ENCODE results near the gene PPP2R3A. TPM values are rescaled to one million over a fixed set of nuclear protein-coding genes. Genes with fewer than 3 reads are reported as not detected.
"Not testable (repeated sequence)": the region's sequence is repeated elsewhere in the genome, so short reads cannot be mapped to it uniquely, and the experiment has no call there.

Gene PPP2R3A
- total RNA-seq, 2 donors from 2014 or later: 0.11 to 0.24 TPM

- not testable (repeated sequence) for H3K36me3 Mint-ChIP-seq; H3K27me3 Mint-ChIP-seq; H3K4me3 Mint-ChIP-seq; H3K9me3 Mint-ChIP-seq; ATAC-seq; DNase-seq (ENCODE audit: low spot score)
- peaks cover 37 to 47% of the 10 kb centered on the region in 2 donors for H3K4me1 Mint-ChIP-seq (ENCODE audit: low read depth in 2 of 2)
- H3K27ac Mint-ChIP-seq: peak overlapping the region in 1 of 2 donors; percentile 63
Observed at GRCh38 chr3:136144397-136144796, 178.9 kb downstream of the PPP2R3A start.

- H3K27ac Mint-ChIP-seq: peak overlapping the region; percentile 63 to 95
Observed at GRCh38 chr3:136146981-136147729, 181.6 kb downstream of the PPP2R3A start.

GRCh38 chr3:136149667-136150066 lies 184.1 kb downstream of the PPP2R3A start:
- ATAC-seq: peak; percentile 75 to 87
- peak overlapping the region; percentile 82 for H3K4me3 Mint-ChIP-seq
- H3K27ac Mint-ChIP-seq: peak overlapping the region; percentile 86 to 95
- H3K9me3 Mint-ChIP-seq: no peaks in the 10 kb centered on the region
- H3K27me3 Mint-ChIP-seq: no peaks in the 10 kb centered on the region
- no peak for DNase-seq (ENCODE audit: low spot score)
- H3K36me3 Mint-ChIP-seq: peaks cover 22% of the 10 kb centered on the region
- peaks cover 57 to 70% of the 10 kb centered on the region in 2 donors for H3K4me1 Mint-ChIP-seq (ENCODE audit: low read depth in 2 of 2)

More at GRCh38 chr3:136146981-136147729, 181.6 kb downstream of the PPP2R3A start:
- peaks cover 46 to 59% of the 10 kb centered on the region in 2 donors for H3K4me1 Mint-ChIP-seq (ENCODE audit: low read depth in 2 of 2)
- H3K36me3 Mint-ChIP-seq: peaks cover 18% of the 10 kb centered on the region
- DNase-seq (ENCODE audit: low spot score) (no peak), ATAC-seq (no peak)
- no peaks in the 10 kb centered on the region for H3K27me3 Mint-ChIP-seq
- H3K9me3 Mint-ChIP-seq: no peaks in the 10 kb centered on the region
- H3K4me3 Mint-ChIP-seq: no peak overlapping the region

- ATAC-seq (no peak), DNase-seq (ENCODE audit: low spot score) (no peak)
- Mint-ChIP-seq H3K36me3 (peaks cover 22% of the 10 kb centered on the region), H3K4me1 (ENCODE audit: low read depth in 2 of 2) (peaks cover 60 to 75% of the 10 kb centered on the region in 2 donors), H3K27ac (peak overlapping the region; percentile 86 to 95), H3K9me3 (no peaks in the 10 kb centered on the region), H3K4me3 (peak overlapping the region; percentile 82), H3K27me3 (no peaks in the 10 kb centered on the region)
Observed at GRCh38 chr3:136151219-136151618, 185.7 kb downstream of the PPP2R3A start.

GRCh38 chr3:136152176-136152843 lies 186.8 kb downstream of the PPP2R3A start:
- no peaks in the 10 kb centered on the region for H3K9me3 Mint-ChIP-seq
- H3K4me3 Mint-ChIP-seq: peak overlapping the region; percentile 82
- H3K27ac Mint-ChIP-seq: peak overlapping the region; percentile 86 to 95
- DNase-seq (ENCODE audit: low spot score): no peak
- peak in 1 of 2 donors; percentile 38 for ATAC-seq
- peaks cover 63 to 77% of the 10 kb centered on the region in 2 donors for H3K4me1 Mint-ChIP-seq (ENCODE audit: low read depth in 2 of 2)
- H3K27me3 Mint-ChIP-seq: no peaks in the 10 kb centered on the region
- peaks cover 22% of the 10 kb centered on the region for H3K36me3 Mint-ChIP-seq

GRCh38 chr3:136152963-136153362 lies 187.4 kb downstream of the PPP2R3A start:
- peaks cover 22% of the 10 kb centered on the region for H3K36me3 Mint-ChIP-seq
- H3K27me3 Mint-ChIP-seq: no peaks in the 10 kb centered on the region
- H3K4me3 Mint-ChIP-seq: peak overlapping the region; percentile 82
- H3K9me3 Mint-ChIP-seq: no peaks in the 10 kb centered on the region
- peak overlapping the region; percentile 86 to 95 for H3K27ac Mint-ChIP-seq
- peaks cover 61 to 78% of the 10 kb centered on the region in 2 donors for H3K4me1 Mint-ChIP-seq (ENCODE audit: low read depth in 2 of 2)
- ATAC-seq: peak in 1 of 2 donors; percentile 46
- DNase-seq (ENCODE audit: low spot score): no peak

- Mint-ChIP-seq H3K4me1 (ENCODE audit: low read depth in 2 of 2) (peaks cover 53 to 61% of the 10 kb centered on the region in 2 donors), H3K36me3 (peaks cover 4% of the 10 kb centered on the region), H3K4me3 (no peak overlapping the region), H3K9me3 (no peaks in the 10 kb centered on the region), H3K27ac (peak overlapping the region in 1 of 2 donors; percentile 19), H3K27me3 (no peaks in the 10 kb centered on the region)
- ATAC-seq (no peak), DNase-seq (ENCODE audit: low spot score) (no peak)
Observed at GRCh38 chr3:136161516-136161915, 196.0 kb downstream of the PPP2R3A start.

- H3K27ac Mint-ChIP-seq: peak overlapping the region in 1 of 2 donors; percentile 56
- no peak overlapping the region for H3K4me3 Mint-ChIP-seq
- H3K4me1 Mint-ChIP-seq (ENCODE audit: low read depth in 2 of 2): peaks cover 52 to 66% of the 10 kb centered on the region in 2 donors
- no peak for ATAC-seq
- H3K27me3 Mint-ChIP-seq: no peaks in the 10 kb centered on the region
- no peak for DNase-seq (ENCODE audit: low spot score)
- H3K36me3 Mint-ChIP-seq: peaks cover 4% of the 10 kb centered on the region
- H3K9me3 Mint-ChIP-seq: no peaks in the 10 kb centered on the region
Observed at GRCh38 chr3:136162322-136162721, 196.8 kb downstream of the PPP2R3A start.

GRCh38 chr3:136163607-136164006 lies 198.1 kb downstream of the PPP2R3A start:
- ATAC-seq; H3K27me3 Mint-ChIP-seq; H3K9me3 Mint-ChIP-seq; H3K36me3 Mint-ChIP-seq; DNase-seq (ENCODE audit: low spot score): not testable (repeated sequence)
- H3K4me1 Mint-ChIP-seq (ENCODE audit: low read depth in 2 of 2): peaks cover 55 to 66% of the 10 kb centered on the region in 2 donors
- peak overlapping the region; percentile 15 to 38 for H3K27ac Mint-ChIP-seq
- peak overlapping the region; percentile 12 for H3K4me3 Mint-ChIP-seq

- H3K4me3 Mint-ChIP-seq: no peak overlapping the region
- H3K36me3 Mint-ChIP-seq: no peaks in the 10 kb centered on the region
- H3K27me3 Mint-ChIP-seq: no peaks in the 10 kb centered on the region
- H3K4me1 Mint-ChIP-seq (ENCODE audit: low read depth in 2 of 2): peaks cover 49 to 58% of the 10 kb centered on the region in 2 donors
- peak overlapping the region in 1 of 2 donors; percentile 66 for H3K27ac Mint-ChIP-seq
- DNase-seq (ENCODE audit: low spot score): no peak
- no peaks in the 10 kb centered on the region for H3K9me3 Mint-ChIP-seq
- no peak for ATAC-seq
Observed at GRCh38 chr3:136166507-136166906, 201.0 kb downstream of the PPP2R3A start.

- H3K4me3 Mint-ChIP-seq; H3K9me3 Mint-ChIP-seq; DNase-seq (ENCODE audit: low spot score); ATAC-seq; H3K27me3 Mint-ChIP-seq; H3K36me3 Mint-ChIP-seq: not testable (repeated sequence)
- peak overlapping the region in 1 of 2 donors; percentile 17 for H3K27ac Mint-ChIP-seq
- peaks cover 43 to 50% of the 10 kb centered on the region in 2 donors for H3K4me1 Mint-ChIP-seq (ENCODE audit: low read depth in 2 of 2)
Observed at GRCh38 chr3:136168236-136168635, 202.7 kb downstream of the PPP2R3A start.

GRCh38 chr3:136171097-136171542 lies 205.6 kb downstream of the PPP2R3A start:
- H3K27me3 Mint-ChIP-seq: no peaks in the 10 kb centered on the region
- DNase-seq (ENCODE audit: low spot score) (no peak), ATAC-seq (peak; percentile 73 to 81)
- H3K4me1 Mint-ChIP-seq (ENCODE audit: low read depth in 2 of 2): peaks cover 26 to 28% of the 10 kb centered on the region in 2 donors
- H3K27ac Mint-ChIP-seq: no peak overlapping the region
- peak overlapping the region; percentile 65 for H3K4me3 Mint-ChIP-seq
- no peaks in the 10 kb centered on the region for H3K36me3 Mint-ChIP-seq
- H3K9me3 Mint-ChIP-seq: no peaks in the 10 kb centered on the region

- H3K27ac Mint-ChIP-seq: no peak overlapping the region
- no peak for ATAC-seq
- DNase-seq (ENCODE audit: low spot score): no peak
- no peaks in the 10 kb centered on the region for H3K27me3 Mint-ChIP-seq
- no peaks in the 10 kb centered on the region for H3K9me3 Mint-ChIP-seq
- H3K36me3 Mint-ChIP-seq: no peaks in the 10 kb centered on the region
- H3K4me1 Mint-ChIP-seq (ENCODE audit: low read depth in 2 of 2): peaks cover 16 to 18% of the 10 kb centered on the region in 2 donors
- H3K4me3 Mint-ChIP-seq: no peak overlapping the region
Observed at GRCh38 chr3:136173939-136174490, 208.5 kb downstream of the PPP2R3A start.

GRCh38 chr3:136177876-136178275 lies 212.3 kb downstream of the PPP2R3A start:
- no peaks in the 10 kb centered on the region for H3K9me3 Mint-ChIP-seq
- peaks cover 25 to 27% of the 10 kb centered on the region in 2 donors for H3K4me1 Mint-ChIP-seq (ENCODE audit: low read depth in 2 of 2)
- H3K27ac Mint-ChIP-seq: no peak overlapping the region
- DNase-seq (ENCODE audit: low spot score) (no peak), ATAC-seq (no peak)
- H3K27me3 Mint-ChIP-seq: no peaks in the 10 kb centered on the region
- no peaks in the 10 kb centered on the region for H3K36me3 Mint-ChIP-seq
- no peak overlapping the region for H3K4me3 Mint-ChIP-seq
